Trophoblast cell (in vitro differentiated cells and primary cell): Measurements from ENCODE around the gene ATP6V1E1.

Experiments
- DNase-seq, 2 donors: peaks; one replicate each; pipeline ENCODE4 v3.0.0-alpha.2; 2016
- H2AFZ ChIP-seq: 2 replicates; pipeline ENCODE4 v1.6.1; 2013; ENCODE audit warnings: low read length, moderate library complexity, mild to moderate bottlenecking; ENCODE audit not compliant: insufficient read depth, poor library complexity
- H2AK5ac ChIP-seq: 2 replicates; pipeline ENCODE4 v1.6.1; 2013; ENCODE audit warnings: mild to moderate bottlenecking, low read length
- H2BK120ac ChIP-seq: 2 replicates; pipeline ENCODE4 v1.6.1; 2013; ENCODE audit warnings: low read length, mild to moderate bottlenecking, moderate library complexity; ENCODE audit not compliant: insufficient read depth, poor library complexity
- H2BK12ac ChIP-seq: 2 replicates; pipeline ENCODE4 v1.6.1; 2013; ENCODE audit warnings: mild to moderate bottlenecking, low read length, moderate library complexity
- H2BK5ac ChIP-seq: 2 replicates; pipeline ENCODE4 v1.6.1; 2013; ENCODE audit warnings: low read length, low read depth, moderate library complexity, mild to moderate bottlenecking; ENCODE audit not compliant: poor library complexity
- H3K14ac ChIP-seq: 2 replicates; pipeline ENCODE4 v1.6.1; 2013; ENCODE audit warnings: mild to moderate bottlenecking, low read length
- H3K18ac ChIP-seq: 2 replicates; pipeline ENCODE4 v1.6.1; 2013; ENCODE audit warnings: mild to moderate bottlenecking, low read length
- H3K23ac ChIP-seq: 2 replicates; pipeline ENCODE4 v1.6.1; 2013; ENCODE audit warnings: low read length
- H3K27ac ChIP-seq: 2 replicates; pipeline ENCODE4 v1.5.1; 2013; ENCODE audit warnings: low read depth, mild to moderate bottlenecking, inconsistent platforms, low read length, moderate library complexity
- H3K27me3 ChIP-seq: 2 replicates; pipeline ENCODE4 v1.6.1; 2013; ENCODE audit warnings: inconsistent platforms, mild to moderate bottlenecking, low read length, moderate library complexity; ENCODE audit not compliant: insufficient read depth
- H3K36me3 ChIP-seq, 2 experiments: 1 replicate in 1 of 2; 2 replicates in 1 of 2; pipeline ENCODE4 v1.6.1; 2013; ENCODE audit warnings: low read length in 2 of 2, mild to moderate bottlenecking in 2 of 2, moderate library complexity in 1 of 2; ENCODE audit not compliant: insufficient read depth in 2 of 2, control insufficient read depth in 1 of 2
- H3K4ac ChIP-seq: 2 replicates; pipeline ENCODE4 v1.6.1; 2013; ENCODE audit warnings: low read depth, mild to moderate bottlenecking, low read length, moderate library complexity
- H3K4me1 ChIP-seq, 2 experiments: 1 replicate in 1 of 2; 2 replicates in 1 of 2; pipeline ENCODE4 v1.6.1; 2013; ENCODE audit warnings: low read length in 2 of 2, mild to moderate bottlenecking in 2 of 2, moderate library complexity in 1 of 2; ENCODE audit not compliant: insufficient read depth in 2 of 2, control insufficient read depth in 1 of 2
- H3K4me2 ChIP-seq: 2 replicates; pipeline ENCODE4 v1.6.1; 2013; ENCODE audit warnings: inconsistent platforms, mild to moderate bottlenecking, low read length, moderate library complexity
- H3K4me3 ChIP-seq: 2 replicates; pipeline ENCODE4 v1.5.1; 2013; ENCODE audit warnings: mild to moderate bottlenecking, low read depth, low read length, inconsistent platforms
- H3K79me1 ChIP-seq: one replicate; pipeline ENCODE4 v1.6.1; 2013; ENCODE audit warnings: low read length
- H3K79me2 ChIP-seq: 2 replicates; pipeline ENCODE4 v1.6.1; 2013; ENCODE audit warnings: low read length, mild to moderate bottlenecking; ENCODE audit not compliant: control insufficient read depth, insufficient read depth, poor library complexity
- H3K9ac ChIP-seq: 2 replicates; pipeline ENCODE4 v1.6.1; 2013; ENCODE audit warnings: mild to moderate bottlenecking, low read length
- H3K9me3 ChIP-seq: 2 replicates; pipeline ENCODE4 v1.6.1; 2013; ENCODE audit warnings: low read depth, mild to moderate bottlenecking, control low read depth, inconsistent platforms, low read length; ENCODE audit not compliant: insufficient read depth
- H4K12ac ChIP-seq: 2 replicates; pipeline ENCODE4 v1.6.1; 2013; ENCODE audit warnings: low read depth, mild to moderate bottlenecking, low read length, moderate library complexity
- H4K8ac ChIP-seq: 2 replicates; pipeline ENCODE4 v1.6.1; 2013; ENCODE audit warnings: low read depth, mild to moderate bottlenecking, low read length, moderate library complexity
- H4K91ac ChIP-seq: one replicate; pipeline ENCODE4 v1.6.1; 2013; ENCODE audit warnings: low read depth, mild to moderate bottlenecking, low read length, moderate library complexity
- WGBS: extraction: QIAGEN DNeasy Blood & Tissue Kit; methylation state at CpG from one replicate; pipeline ENCODE4 v1.1.7; 2013; ENCODE audit warnings: missing lambda C conversion rate; ENCODE audit not compliant: insufficient read length, insufficient coverage; ENCODE audit errors: extremely low coverage; 5-methylcytosine and 5-hydroxymethylcytosine counted together

The ATP6V1E1 gene

DNA sequence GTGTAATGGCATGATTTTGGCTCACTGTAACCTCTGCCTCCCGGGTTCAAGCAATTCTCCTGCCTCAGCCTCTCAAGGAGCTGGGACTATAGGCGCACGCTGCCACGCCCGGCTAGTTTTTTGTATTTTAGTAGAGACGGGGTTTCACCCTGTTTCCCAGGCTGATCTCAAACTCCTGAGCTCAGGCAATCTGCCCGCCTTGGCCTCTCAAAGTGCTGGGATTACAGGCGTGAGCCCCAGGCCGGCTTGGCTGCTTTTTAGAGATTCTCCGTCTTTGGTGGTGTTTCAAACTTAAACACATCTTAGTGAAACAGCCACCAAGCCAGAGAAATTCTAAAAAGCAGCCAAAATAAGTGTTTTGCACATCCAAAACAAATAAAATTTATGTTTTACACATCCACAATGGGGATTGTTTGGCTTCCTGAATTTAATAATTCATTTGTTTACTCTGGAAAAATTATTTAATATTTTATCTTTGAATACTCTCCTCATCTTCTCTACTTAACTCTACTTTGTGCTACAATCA, 28.4 kb upstream of the ATP6V1E1 start:
- H3K79me1 ChIP-seq: no peaks in the 10 kb centered on the region
- no CpG with 5 or more reads among the region's 10 CpGs for WGBS
- peaks cover 5 to 10% of the 10 kb centered on the region in 2 experiments for H3K36me3 ChIP-seq
- H2BK5ac ChIP-seq: no peak overlapping the region
- DNase-seq: no peak
- H2AFZ ChIP-seq: no peak overlapping the region
- H4K8ac ChIP-seq: no peak overlapping the region
- H2BK12ac ChIP-seq: no peak overlapping the region
- H3K4me3 ChIP-seq: no peak overlapping the region
- no peaks in the 10 kb centered on the region for H3K27me3 ChIP-seq
- H3K4ac ChIP-seq: no peak overlapping the region
- no peak overlapping the region for H3K18ac ChIP-seq
- no peak overlapping the region for H2AK5ac ChIP-seq
- no peak overlapping the region for H3K4me2 ChIP-seq
- H3K9ac ChIP-seq: no peak overlapping the region
- no peaks in the 10 kb centered on the region for H3K4me1 ChIP-seq
- no peak overlapping the region for H3K27ac ChIP-seq
- no peak overlapping the region for H3K23ac ChIP-seq
- no peak overlapping the region for H4K91ac ChIP-seq
- no peak overlapping the region for H4K12ac ChIP-seq
- no peak overlapping the region for H3K14ac ChIP-seq
- no peaks in the 10 kb centered on the region for H3K79me2 ChIP-seq
- H2BK120ac ChIP-seq: no peak overlapping the region
- H3K9me3 ChIP-seq: no peaks in the 10 kb centered on the region

DNA sequence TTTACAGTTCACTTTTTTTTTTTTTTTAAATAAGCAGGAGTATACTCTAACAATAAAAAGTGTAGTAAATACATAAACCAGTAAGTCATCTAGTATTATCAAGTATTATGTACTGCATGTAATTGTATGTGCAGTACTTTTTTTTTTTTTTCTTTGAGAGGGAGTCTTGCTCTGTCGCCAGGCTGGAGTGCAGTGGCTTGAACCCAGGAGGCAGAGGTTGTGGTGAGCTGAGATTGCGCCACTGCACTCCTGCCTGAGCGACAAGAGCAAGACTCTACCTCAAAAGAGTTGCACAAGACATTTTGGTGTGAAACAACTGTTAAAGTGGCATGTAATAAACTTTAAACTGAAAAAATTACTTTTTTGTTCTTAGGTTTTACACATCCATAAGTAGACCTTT, 26.7 kb upstream of the ATP6V1E1 start:
- H4K8ac ChIP-seq: no peak overlapping the region
- H2BK120ac ChIP-seq: no peak overlapping the region
- H2BK12ac ChIP-seq: no peak overlapping the region
- no peaks in the 10 kb centered on the region for H3K27me3 ChIP-seq
- H3K9ac ChIP-seq: no peak overlapping the region
- no peaks in the 10 kb centered on the region for H3K4me1 ChIP-seq
- H2BK5ac ChIP-seq: no peak overlapping the region
- no CpG with 5 or more reads among the region's 3 CpGs for WGBS
- H2AK5ac ChIP-seq: no peak overlapping the region
- no peaks in the 10 kb centered on the region for H3K79me2 ChIP-seq
- H2AFZ ChIP-seq: no peak overlapping the region
- no peak overlapping the region for H3K4ac ChIP-seq
- H4K91ac ChIP-seq: no peak overlapping the region
- H3K4me2 ChIP-seq: no peak overlapping the region
- no peak for DNase-seq
- H3K14ac ChIP-seq: no peak overlapping the region
- H3K4me3 ChIP-seq: no peak overlapping the region
- H3K18ac ChIP-seq: no peak overlapping the region
- no peak overlapping the region for H3K27ac ChIP-seq
- no peaks in the 10 kb centered on the region for H3K9me3 ChIP-seq
- no peak overlapping the region for H4K12ac ChIP-seq
- H3K23ac ChIP-seq: no peak overlapping the region
- peaks cover 5 to 10% of the 10 kb centered on the region in 2 experiments for H3K36me3 ChIP-seq
- no peaks in the 10 kb centered on the region for H3K79me1 ChIP-seq

GRCh38 chr22:17648569-17648968, 20.0 kb upstream of the ATP6V1E1 start:
- no CpG with 5 or more reads among the region's 1 CpG for WGBS
- Histone ChIP-seq H2AFZ (no peak overlapping the region), H3K14ac (no peak overlapping the region), H3K4me1 (no peaks in the 10 kb centered on the region), H4K91ac (no peak overlapping the region), H3K79me2 (no peaks in the 10 kb centered on the region), H3K4me3 (no peak overlapping the region), H3K79me1 (no peaks in the 10 kb centered on the region), H3K23ac (no peak overlapping the region), H3K9me3 (no peaks in the 10 kb centered on the region), H2BK120ac (no peak overlapping the region), H3K27ac (no peak overlapping the region), H3K4ac (no peak overlapping the region), H2AK5ac (no peak overlapping the region), H3K9ac (no peak overlapping the region), H3K27me3 (no peaks in the 10 kb centered on the region), H4K8ac (no peak overlapping the region), H3K4me2 (no peak overlapping the region), H2BK12ac (no peak overlapping the region), H4K12ac (no peak overlapping the region), H3K18ac (no peak overlapping the region), H2BK5ac (no peak overlapping the region), H3K36me3 (peaks cover 0 to 4% of the 10 kb centered on the region in 2 experiments)
- no peak for DNase-seq

DNA sequence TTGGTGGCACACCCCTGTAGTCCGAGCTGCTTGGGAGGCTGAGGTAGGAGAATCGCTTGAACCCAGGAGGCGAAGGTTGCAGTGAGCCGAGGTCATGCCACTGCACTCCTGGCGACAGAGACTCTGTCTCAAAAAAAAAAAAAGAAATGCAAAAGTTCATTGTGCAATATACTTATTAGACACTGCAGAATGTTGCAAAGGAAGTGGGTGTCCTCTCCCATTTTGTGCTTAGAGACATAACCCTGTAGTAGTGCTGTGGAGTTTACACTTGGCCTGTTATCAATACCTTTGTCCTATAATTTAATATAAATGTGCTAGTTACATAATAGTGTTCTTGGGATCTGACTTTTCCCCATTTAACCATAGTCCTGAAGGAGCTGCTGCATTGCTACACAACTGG, 19.4 kb upstream of the ATP6V1E1 start:
- H2BK12ac ChIP-seq: no peak overlapping the region
- H4K12ac ChIP-seq: no peak overlapping the region
- H3K9ac ChIP-seq: no peak overlapping the region
- no peak overlapping the region for H2AFZ ChIP-seq
- H3K27ac ChIP-seq: no peak overlapping the region
- no peak overlapping the region for H3K14ac ChIP-seq
- H3K79me2 ChIP-seq: no peaks in the 10 kb centered on the region
- no peak overlapping the region for H3K18ac ChIP-seq
- no peak overlapping the region for H3K4me2 ChIP-seq
- H3K79me1 ChIP-seq: no peaks in the 10 kb centered on the region
- WGBS: no CpG with 5 or more reads among the region's 5 CpGs
- H3K4ac ChIP-seq: no peak overlapping the region
- H3K9me3 ChIP-seq: no peaks in the 10 kb centered on the region
- no peak overlapping the region for H3K23ac ChIP-seq
- no peaks in the 10 kb centered on the region for H3K4me1 ChIP-seq
- H2BK5ac ChIP-seq: no peak overlapping the region
- H3K4me3 ChIP-seq: no peak overlapping the region
- no peak overlapping the region for H4K91ac ChIP-seq
- H2BK120ac ChIP-seq: no peak overlapping the region
- H4K8ac ChIP-seq: no peak overlapping the region
- peaks cover 0 to 4% of the 10 kb centered on the region in 2 experiments for H3K36me3 ChIP-seq
- H3K27me3 ChIP-seq: no peaks in the 10 kb centered on the region
- no peak overlapping the region for H2AK5ac ChIP-seq
- DNase-seq: no peak
